ENCODE data around the gene OSBPL10. TPM values are rescaled to one million over a fixed set of nuclear protein-coding genes. Genes with fewer than 3 reads are reported as not detected.

The OSBPL10 gene
- total and polyA plus RNA-seq, 2 donors (not counting 1 experiment from before 2014, with no cell fraction given) = 88.5 to 310 TPM

DNA sequence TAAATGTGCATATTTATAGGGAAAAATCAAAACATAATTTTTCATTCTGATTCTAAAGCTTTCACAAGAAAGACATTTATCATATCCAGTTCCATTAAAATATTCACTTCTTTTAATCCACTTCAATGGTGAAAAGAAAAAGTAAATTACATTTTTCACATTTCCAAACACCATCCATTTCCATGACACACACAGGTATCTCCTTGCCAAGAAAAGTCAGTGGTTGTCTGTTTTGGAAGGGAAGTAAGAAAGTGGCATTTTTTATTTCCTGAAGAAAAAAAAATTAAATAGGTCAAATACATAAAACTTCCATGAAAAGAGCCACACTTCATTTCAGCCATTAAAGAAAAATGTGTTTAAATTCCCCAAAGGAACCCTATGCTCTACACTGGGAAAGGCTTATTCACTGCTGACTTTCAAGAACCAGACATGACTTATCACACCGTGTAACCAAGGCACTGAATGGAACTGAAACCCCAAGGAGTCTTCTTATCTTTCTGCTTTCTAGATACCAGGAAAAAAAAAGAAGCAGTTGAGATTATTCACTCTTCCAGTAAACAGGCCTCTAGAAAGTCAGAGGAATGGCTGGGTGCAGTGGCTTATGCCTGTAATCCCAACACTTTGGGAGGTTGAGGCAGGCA lies 44.5 kb downstream of the OSBPL10 start:
- Mint-ChIP-seq H3K4me1 (peaks cover 41% of the 10 kb centered on the region), H3K4me3 (no peak overlapping the region), H3K9me3 (ENCODE audit: insufficient read depth) (no peaks in the 10 kb centered on the region), H3K27me3 (no peaks in the 10 kb centered on the region), H3K27ac (no peak overlapping the region)
- Histone ChIP-seq H3K9ac (ENCODE audit: low read length) (no peak overlapping the region), H3K9me3 (ENCODE audit: control extremely low read depth in 1 of 3, control insufficient read depth in 2 of 3, insufficient read depth in 1 of 3, low read length in 2 of 3) (no peaks in the 10 kb centered on the region), H3K27ac (ENCODE audit: low read length in 2 of 2) (peak overlapping the region in 1 of 2 donors; percentile 14), H3K4me3 (ENCODE audit: control extremely low read depth in 1 of 5, extremely low read depth in 1 of 5, insufficient read depth in 1 of 5, low read depth in 2 of 5, low read length in 4 of 5) (no peak overlapping the region), H3K79me2 (ENCODE audit: control insufficient read depth, insufficient read depth, low read length) (peaks cover 95% of the 10 kb centered on the region), H2AFZ (ENCODE audit: insufficient read depth, low read depth, low read length, poor library complexity, severe bottlenecking) (no peak overlapping the region), H3K36me3 (replicated peaks in 1 of 2; ENCODE audit: control extremely low read depth in 1 of 2, control insufficient read depth in 1 of 2, extremely low read depth in 1 of 2, insufficient read depth in 2 of 2, low read length in 1 of 2) (peaks cover 1 to 5% of the 10 kb centered on the region in 2 experiments), H3K4me1 (ENCODE audit: control insufficient read depth in 2 of 2, insufficient read depth in 2 of 2, low read length in 2 of 2) (peaks cover 74 to 85% of the 10 kb centered on the region in 2 donors), H3K27me3 (replicated peaks in 1 of 4; ENCODE audit: control extremely low read depth in 1 of 4, control insufficient read depth in 3 of 4, insufficient read depth in 4 of 4, low read length in 3 of 4) (no peaks in the 10 kb centered on the region), H4K20me1 (ENCODE audit: control insufficient read depth, insufficient read depth, low read length, poor library complexity, severe bottlenecking) (no peaks in the 10 kb centered on the region), H3K4me2 (replicated peaks; ENCODE audit: low read depth, low read length, poor library complexity, severe bottlenecking) (peak overlapping the region; percentile 17)
- ATAC-seq (ENCODE audit: low read depth) (peak; percentile 44), DNase-seq (no peak)
- ChIA-PET POLR2A (interaction anchor here (0.9 to 2.5 kb wide), 3 partner anchors 15 to 24 kb away, joined by 3 to 8 read pairs (median 3); no protein-coding TSS in a partner anchor), CTCF (interaction anchor here (1.3 kb wide), 1 partner anchor 8 kb away, joined by 3 read pairs; no protein-coding TSS in a partner anchor)
- intact Hi-C loops (cut with micrococcal nuclease) = no loop called here
- TF ChIP-seq EZH2 (IDR thresholded peaks at IDR 0.05; ENCODE audit: borderline replicate concordance, insufficient read depth, low read depth, low read length, poor library complexity, severe bottlenecking) = no peak
- TF ChIP-seq, protein P1, sequence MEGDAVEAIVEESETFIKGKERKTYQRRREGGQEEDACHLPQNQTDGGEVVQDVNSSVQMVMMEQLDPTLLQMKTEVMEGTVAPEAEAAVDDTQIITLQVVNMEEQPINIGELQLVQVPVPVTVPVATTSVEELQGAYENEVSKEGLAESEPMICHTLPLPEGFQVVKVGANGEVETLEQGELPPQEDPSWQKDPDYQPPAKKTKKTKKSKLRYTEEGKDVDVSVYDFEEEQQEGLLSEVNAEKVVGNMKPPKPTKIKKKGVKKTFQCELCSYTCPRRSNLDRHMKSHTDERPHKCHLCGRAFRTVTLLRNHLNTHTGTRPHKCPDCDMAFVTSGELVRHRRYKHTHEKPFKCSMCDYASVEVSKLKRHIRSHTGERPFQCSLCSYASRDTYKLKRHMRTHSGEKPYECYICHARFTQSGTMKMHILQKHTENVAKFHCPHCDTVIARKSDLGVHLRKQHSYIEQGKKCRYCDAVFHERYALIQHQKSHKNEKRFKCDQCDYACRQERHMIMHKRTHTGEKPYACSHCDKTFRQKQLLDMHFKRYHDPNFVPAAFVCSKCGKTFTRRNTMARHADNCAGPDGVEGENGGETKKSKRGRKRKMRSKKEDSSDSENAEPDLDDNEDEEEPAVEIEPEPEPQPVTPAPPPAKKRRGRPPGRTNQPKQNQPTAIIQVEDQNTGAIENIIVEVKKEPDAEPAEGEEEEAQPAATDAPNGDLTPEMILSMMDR (IDR thresholded peaks at IDR 0.05) = no peak
- no CpG with 5 or more reads among the region's 1 CpG for WGBS (ENCODE audit: insufficient coverage)

DNA sequence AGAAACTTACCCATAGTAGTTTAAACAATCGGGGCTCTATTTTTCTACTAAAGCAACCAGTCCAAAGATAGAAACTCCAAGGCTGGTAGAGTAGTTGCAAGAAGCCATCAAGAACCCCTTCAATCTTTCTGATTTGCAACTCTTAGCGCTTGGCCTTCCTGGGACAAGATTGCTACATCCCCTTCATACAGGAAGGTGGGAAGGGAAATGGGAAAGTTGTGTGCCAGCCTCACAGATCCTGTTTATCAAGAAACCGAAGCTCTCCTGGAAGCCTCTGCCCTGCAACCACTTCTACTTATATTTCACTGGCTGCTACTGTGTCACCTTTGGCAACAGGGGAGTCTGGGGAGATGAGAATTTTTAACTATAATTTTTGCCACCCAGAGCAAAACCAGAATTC lies 46.2 kb downstream of the OSBPL10 start:
- no peaks in the 10 kb centered on the region for H3K27me3 ChIP-seq (replicated peaks in 1 of 4; ENCODE audit: control extremely low read depth in 1 of 4, control insufficient read depth in 3 of 4, insufficient read depth in 4 of 4, low read length in 3 of 4)
- H3K4me1 ChIP-seq (ENCODE audit: control insufficient read depth in 2 of 2, insufficient read depth in 2 of 2, low read length in 2 of 2) = peaks cover 63 to 79% of the 10 kb centered on the region in 2 donors
- no peak overlapping the region for H3K27ac ChIP-seq (ENCODE audit: low read length in 2 of 2)
- no peaks in the 10 kb centered on the region for H3K27me3 Mint-ChIP-seq
- TF ChIP-seq, protein P1 (IDR thresholded peaks at IDR 0.05) = no peak
- TF ChIP-seq EZH2 (IDR thresholded peaks at IDR 0.05; ENCODE audit: borderline replicate concordance, insufficient read depth, low read depth, low read length, poor library complexity, severe bottlenecking) = no peak
- peak overlapping the region; percentile 48 for H3K4me3 Mint-ChIP-seq
- CTCF ChIA-PET = no interaction called here
- H3K36me3 ChIP-seq (replicated peaks in 1 of 2; ENCODE audit: control extremely low read depth in 1 of 2, control insufficient read depth in 1 of 2, extremely low read depth in 1 of 2, insufficient read depth in 2 of 2, low read length in 1 of 2) = peaks cover 0 to 1% of the 10 kb centered on the region in 2 experiments
- no peak overlapping the region for H2AFZ ChIP-seq (ENCODE audit: insufficient read depth, low read depth, low read length, poor library complexity, severe bottlenecking)
- no peak overlapping the region for H3K4me3 ChIP-seq (ENCODE audit: control extremely low read depth in 1 of 5, extremely low read depth in 1 of 5, insufficient read depth in 1 of 5, low read depth in 2 of 5, low read length in 4 of 5)
- WGBS (ENCODE audit: insufficient coverage) = no CpG with 5 or more reads among the region's 3 CpGs
- no peak for DNase-seq
- H3K4me1 Mint-ChIP-seq = peaks cover 45% of the 10 kb centered on the region
- H3K9me3 ChIP-seq (ENCODE audit: control extremely low read depth in 1 of 3, control insufficient read depth in 2 of 3, insufficient read depth in 1 of 3, low read length in 2 of 3) = no peaks in the 10 kb centered on the region
- H4K20me1 ChIP-seq (ENCODE audit: control insufficient read depth, insufficient read depth, low read length, poor library complexity, severe bottlenecking) = no peaks in the 10 kb centered on the region
- peaks cover 2% of the 10 kb centered on the region for H3K9me3 Mint-ChIP-seq (ENCODE audit: insufficient read depth)
- POLR2A ChIA-PET = interaction anchor here (0.7 to 0.8 kb wide), 2 partner anchors 10 to 1371 kb away, joined by 3 to 4 read pairs; no protein-coding TSS in a partner anchor
- H3K4me2 ChIP-seq (replicated peaks; ENCODE audit: low read depth, low read length, poor library complexity, severe bottlenecking) = peak overlapping the region; percentile 28
- intact Hi-C loops (cut with micrococcal nuclease) = loop anchor here (2.0 kb wide), 1 partner anchor 16 kb away; no protein-coding TSS in a partner anchor
- no peak overlapping the region for H3K9ac ChIP-seq (ENCODE audit: low read length)
- ATAC-seq (ENCODE audit: low read depth) = no peak
- H3K79me2 ChIP-seq (ENCODE audit: control insufficient read depth, insufficient read depth, low read length) = peaks cover 93% of the 10 kb centered on the region
- H3K27ac Mint-ChIP-seq = peak overlapping the region; percentile 75

All from B cell (primary cell).